DOHH2 (cell line): ENCODE data around the gene PEX14.

Source experiments
- H3F3A ChIP-seq: fragments of 200-600 bp; sonication (generic), shearing (Covaris generic); 2 replicates; pipeline ENCODE4 v1.6.0; 2016; ENCODE audit warnings: antibody characterized with exemption, mild to moderate bottlenecking; ENCODE audit not compliant: control insufficient read depth, insufficient read depth
- H3K27ac ChIP-seq: fragments of 200-600 bp; sonication (generic); 2 replicates; pipeline ENCODE4 v1.5.1; 2014; ENCODE audit warnings: low read depth, mild to moderate bottlenecking, low read length, moderate library complexity
- H3K27me3 ChIP-seq: fragments of 200-600 bp; sonication (generic); 2 replicates; pipeline ENCODE4 v1.6.1; 2014; ENCODE audit warnings: mild to moderate bottlenecking, low read length, mixed read lengths; ENCODE audit not compliant: control insufficient read depth
- H3K36me3 ChIP-seq: fragments of 200-600 bp; sonication (generic); 2 replicates; pipeline ENCODE4 v1.6.1; 2014; ENCODE audit warnings: mild to moderate bottlenecking, low read length, moderate library complexity, mixed read lengths; ENCODE audit not compliant: control insufficient read depth
- H3K4me1 ChIP-seq: fragments of 200-600 bp; sonication (generic); 2 replicates; pipeline ENCODE4 v1.6.1; 2014; ENCODE audit warnings: mild to moderate bottlenecking, low read length, mixed read lengths; ENCODE audit not compliant: control insufficient read depth
- H3K4me2 ChIP-seq: fragments of 200-600 bp; sonication (generic); 2 replicates; pipeline ENCODE4 v1.6.0; 2014; ENCODE audit warnings: mild to moderate bottlenecking, low read length, moderate library complexity
- H3K4me3 ChIP-seq: fragments of 200-600 bp; sonication (generic); 2 replicates; pipeline ENCODE4 v1.5.1; 2014; ENCODE audit warnings: mild to moderate bottlenecking, low read length, mixed read lengths
- H3K79me2 ChIP-seq: fragments of 200-600 bp; sonication (generic); 2 replicates; pipeline ENCODE4 v1.6.1; 2014; ENCODE audit warnings: mild to moderate bottlenecking, low read length, mixed read lengths; ENCODE audit not compliant: control insufficient read depth
- H3K9me2 ChIP-seq: fragments of 200-600 bp; sonication (generic); replicated peaks from 2 replicates; pipeline ENCODE4 v1.6.1; 2014; ENCODE audit warnings: mild to moderate bottlenecking, low read length, mixed read lengths; ENCODE audit not compliant: control insufficient read depth
- H3K9me3 ChIP-seq: fragments of 200-600 bp; sonication (generic); 2 replicates; pipeline ENCODE4 v1.6.1; 2014; ENCODE audit warnings: antibody characterized with exemption, low read length, mixed read lengths; ENCODE audit not compliant: control insufficient read depth, insufficient read depth
- H4K20me1 ChIP-seq: fragments of 200-600 bp; sonication (generic); 2 replicates; pipeline ENCODE4 v1.6.0; 2014; ENCODE audit warnings: low read depth, mild to moderate bottlenecking, antibody characterized with exemption, low read length, moderate library complexity; ENCODE audit not compliant: control insufficient read depth, insufficient read depth
- CTCF ChIP-seq: fragments of 200-600 bp; sonication (generic); IDR thresholded peaks from one replicate; pipeline ENCODE4 v1.5.1; 2014; ENCODE audit warnings: antibody characterized with exemption, mild to moderate bottlenecking, low read depth, low read length; ENCODE audit not compliant: poor library complexity, severe bottlenecking
- EZH2phosphoT487 ChIP-seq: fragments of 200-600 bp; sonication (generic); IDR thresholded peaks from 2 replicates; pipeline ENCODE4 v1.6.1; 2017; ENCODE audit warnings: borderline replicate concordance, mild to moderate bottlenecking, antibody characterized with exemption, low read length, moderate library complexity, mixed read lengths

PEX14 gene

GRCh38 chr1:10444248-10444647, 30.5 kb upstream of the PEX14 start:
- no peaks in the 10 kb centered on the region for H3K79me2 ChIP-seq
- TF ChIP-seq EZH2phosphoT487 = no peak
- TF ChIP-seq CTCF = no peak
- H3K4me1 ChIP-seq = no peaks in the 10 kb centered on the region
- H3K9me3 ChIP-seq = no peaks in the 10 kb centered on the region
- no peaks in the 10 kb centered on the region for H4K20me1 ChIP-seq
- H3K4me3 ChIP-seq = no peak overlapping the region
- H3K9me2 ChIP-seq = no peaks in the 10 kb centered on the region
- H3K27me3 ChIP-seq = no peaks in the 10 kb centered on the region
- H3K4me2 ChIP-seq = no peak overlapping the region
- 0 out of 2 replicates have a peak, but pooled peaks cover 3% of the 10 kb centered on the region for H3F3A ChIP-seq
- H3K36me3 ChIP-seq = peaks cover 14% of the 10 kb centered on the region
- H3K27ac ChIP-seq = no peak overlapping the region

GRCh38 chr1:10444795-10445397, 29.9 kb upstream of the PEX14 start:
- Histone ChIP-seq H3K79me2 (no peaks in the 10 kb centered on the region), H3K9me3 (no peaks in the 10 kb centered on the region), H3K4me2 (no peak overlapping the region), H3K4me1 (no peaks in the 10 kb centered on the region), H3K9me2 (no peaks in the 10 kb centered on the region), H4K20me1 (no peaks in the 10 kb centered on the region), H3K4me3 (no peak overlapping the region), H3K36me3 (peaks cover 13% of the 10 kb centered on the region), H3F3A (0 out of 2 replicates have a peak, but pooled peaks cover 3% of the 10 kb centered on the region), H3K27me3 (no peaks in the 10 kb centered on the region), H3K27ac (no peak overlapping the region)
- no peak for TF ChIP-seq EZH2phosphoT487
- TF ChIP-seq CTCF = no peak

GRCh38 chr1:10446790-10447422, 27.8 kb upstream of the PEX14 start:
- Histone ChIP-seq H3K4me2 (no peak overlapping the region), H3K79me2 (no peaks in the 10 kb centered on the region), H3K27ac (no peak overlapping the region), H4K20me1 (no peaks in the 10 kb centered on the region), H3K4me1 (no peaks in the 10 kb centered on the region), H3K27me3 (no peaks in the 10 kb centered on the region), H3F3A (peaks cover 9% of the 10 kb centered on the region), H3K4me3 (no peak overlapping the region), H3K9me3 (no peaks in the 10 kb centered on the region), H3K9me2 (no peaks in the 10 kb centered on the region), H3K36me3 (peaks cover 7% of the 10 kb centered on the region)
- no peak for TF ChIP-seq EZH2phosphoT487
- no peak for TF ChIP-seq CTCF
